Measurements from ENCODE around the gene OCA2.

Gene OCA2

DNA sequence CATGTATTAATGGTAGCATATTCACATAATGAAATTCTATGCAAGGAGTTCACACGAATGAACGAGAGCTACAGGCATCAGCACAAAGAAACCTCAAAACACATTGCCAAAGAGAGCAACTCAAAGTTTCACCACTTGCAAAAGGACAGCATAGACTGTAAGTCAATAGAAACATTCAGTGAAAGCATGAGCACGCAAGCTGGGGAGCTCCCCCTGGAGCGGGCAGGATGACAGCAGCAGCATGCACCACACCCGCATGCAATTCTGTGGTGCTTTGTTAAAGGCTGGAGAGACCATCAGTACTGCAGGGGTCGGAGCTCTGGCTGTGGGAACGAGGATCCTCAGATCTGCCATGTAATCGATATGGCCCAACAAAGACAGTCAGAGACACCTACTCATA, 18.7 kb downstream of the OCA2 start:
- Histone ChIP-seq H3K27me3 (ENCODE audit: low read depth, low read length) (no peaks in the 10 kb centered on the region), H3K4me3 (ENCODE audit: low read length) (no peak overlapping the region), H3K36me3 (replicated peaks; ENCODE audit: low read depth, low read length) (no peaks in the 10 kb centered on the region), H2AFZ (ENCODE audit: low read depth, low read length) (no peak overlapping the region), H4K20me1 (ENCODE audit: insufficient read depth, low read length) (no peaks in the 10 kb centered on the region), H3K4me1 (ENCODE audit: low read length) (no peaks in the 10 kb centered on the region), H3K9ac (ENCODE audit: low read length) (no peak overlapping the region), H3K4me2 (ENCODE audit: low read length) (no peak overlapping the region), H3K9me3 (ENCODE audit: insufficient read depth, low read length) (no peaks in the 10 kb centered on the region), H3K79me2 (ENCODE audit: low read length) (no peaks in the 10 kb centered on the region), H3K27ac (ENCODE audit: low read length) (no peak overlapping the region)
- TF ChIP-seq EZH2phosphoT487 (IDR thresholded peaks at IDR 0.05; ENCODE audit: low read depth) = no peak
- TF ChIP-seq, protein P1, sequence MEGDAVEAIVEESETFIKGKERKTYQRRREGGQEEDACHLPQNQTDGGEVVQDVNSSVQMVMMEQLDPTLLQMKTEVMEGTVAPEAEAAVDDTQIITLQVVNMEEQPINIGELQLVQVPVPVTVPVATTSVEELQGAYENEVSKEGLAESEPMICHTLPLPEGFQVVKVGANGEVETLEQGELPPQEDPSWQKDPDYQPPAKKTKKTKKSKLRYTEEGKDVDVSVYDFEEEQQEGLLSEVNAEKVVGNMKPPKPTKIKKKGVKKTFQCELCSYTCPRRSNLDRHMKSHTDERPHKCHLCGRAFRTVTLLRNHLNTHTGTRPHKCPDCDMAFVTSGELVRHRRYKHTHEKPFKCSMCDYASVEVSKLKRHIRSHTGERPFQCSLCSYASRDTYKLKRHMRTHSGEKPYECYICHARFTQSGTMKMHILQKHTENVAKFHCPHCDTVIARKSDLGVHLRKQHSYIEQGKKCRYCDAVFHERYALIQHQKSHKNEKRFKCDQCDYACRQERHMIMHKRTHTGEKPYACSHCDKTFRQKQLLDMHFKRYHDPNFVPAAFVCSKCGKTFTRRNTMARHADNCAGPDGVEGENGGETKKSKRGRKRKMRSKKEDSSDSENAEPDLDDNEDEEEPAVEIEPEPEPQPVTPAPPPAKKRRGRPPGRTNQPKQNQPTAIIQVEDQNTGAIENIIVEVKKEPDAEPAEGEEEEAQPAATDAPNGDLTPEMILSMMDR (IDR thresholded peaks at IDR 0.05; ENCODE audit: low read depth, low read length) = no peak

DNA sequence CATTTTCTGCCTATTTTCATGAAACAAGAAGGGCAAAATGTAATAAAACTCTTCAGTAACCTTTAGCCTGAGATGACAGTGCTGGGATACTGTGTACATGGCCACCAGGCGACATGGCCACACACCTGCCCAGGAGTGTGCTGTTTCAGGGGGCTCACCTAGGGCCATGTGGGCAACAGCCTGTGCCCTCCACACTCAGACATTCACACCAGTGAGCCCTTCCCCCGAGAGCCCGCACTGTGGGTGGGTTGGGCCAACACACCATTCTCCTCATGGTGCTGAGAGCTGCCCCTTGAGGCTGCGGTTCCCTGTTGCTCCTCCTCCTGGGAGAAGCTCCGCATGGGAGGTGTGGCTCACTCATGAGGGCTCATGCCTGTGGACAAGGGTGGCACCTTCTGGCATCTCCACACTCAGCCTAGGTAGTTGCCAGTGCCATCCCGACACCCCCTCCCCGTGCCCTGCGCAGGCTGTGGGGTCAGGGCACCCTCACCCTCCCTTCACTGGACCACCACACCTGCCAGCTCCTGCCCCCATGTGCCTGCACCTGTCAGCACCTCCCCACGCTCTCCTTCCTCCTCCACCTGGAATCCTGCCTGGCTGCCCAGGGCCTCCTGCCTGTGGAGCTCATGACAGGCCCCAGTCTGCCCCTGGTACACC, 19.7 kb downstream of the OCA2 start:
- Histone ChIP-seq H3K4me3 (ENCODE audit: low read length) (no peak overlapping the region), H3K9ac (ENCODE audit: low read length) (no peak overlapping the region), H3K79me2 (ENCODE audit: low read length) (no peaks in the 10 kb centered on the region), H3K27me3 (ENCODE audit: low read depth, low read length) (no peaks in the 10 kb centered on the region), H3K9me3 (ENCODE audit: insufficient read depth, low read length) (no peaks in the 10 kb centered on the region), H3K4me2 (ENCODE audit: low read length) (no peak overlapping the region), H3K4me1 (ENCODE audit: low read length) (no peaks in the 10 kb centered on the region), H3K36me3 (replicated peaks; ENCODE audit: low read depth, low read length) (no peaks in the 10 kb centered on the region), H4K20me1 (ENCODE audit: insufficient read depth, low read length) (no peaks in the 10 kb centered on the region), H3K27ac (ENCODE audit: low read length) (no peak overlapping the region), H2AFZ (ENCODE audit: low read depth, low read length) (no peak overlapping the region)
- TF ChIP-seq, protein P1 (IDR thresholded peaks at IDR 0.05; ENCODE audit: low read depth, low read length) = no peak
- no peak for TF ChIP-seq EZH2phosphoT487 (IDR thresholded peaks at IDR 0.05; ENCODE audit: low read depth)

DNA sequence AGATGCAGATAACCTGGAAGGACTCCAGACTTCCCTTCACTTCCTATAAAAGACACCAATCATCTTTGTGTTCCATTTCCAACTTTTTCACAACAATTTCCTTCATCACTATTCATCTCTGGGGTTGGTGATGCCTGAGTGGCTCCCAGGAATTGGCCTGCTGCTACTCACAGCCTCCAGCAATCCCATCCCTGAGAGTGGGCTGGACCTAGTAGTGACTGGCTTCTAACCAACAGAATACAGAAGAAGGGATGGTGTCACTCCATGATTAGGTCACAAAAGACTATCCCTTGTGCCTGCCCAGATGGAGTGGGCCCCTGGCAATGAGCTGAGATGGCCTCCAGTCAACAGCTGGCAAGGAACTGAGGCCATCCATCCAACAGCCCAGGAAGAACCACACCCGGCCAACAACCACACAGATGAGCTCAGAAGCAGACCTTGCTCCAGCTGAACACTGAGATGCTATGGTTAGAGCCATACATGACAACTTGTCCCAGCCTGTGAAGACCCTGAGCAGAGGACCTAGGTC, 20.9 kb downstream of the OCA2 start:
- no peak for TF ChIP-seq EZH2phosphoT487 (IDR thresholded peaks at IDR 0.05; ENCODE audit: low read depth)
- TF ChIP-seq, protein P1 (IDR thresholded peaks at IDR 0.05; ENCODE audit: low read depth, low read length) = no peak
- Histone ChIP-seq H3K36me3 (replicated peaks; ENCODE audit: low read depth, low read length) (no peaks in the 10 kb centered on the region), H3K27ac (ENCODE audit: low read length) (no peak overlapping the region), H3K4me2 (ENCODE audit: low read length) (no peak overlapping the region), H4K20me1 (ENCODE audit: insufficient read depth, low read length) (no peaks in the 10 kb centered on the region), H3K4me1 (ENCODE audit: low read length) (no peaks in the 10 kb centered on the region), H3K27me3 (ENCODE audit: low read depth, low read length) (no peaks in the 10 kb centered on the region), H3K9ac (ENCODE audit: low read length) (no peak overlapping the region), H3K4me3 (ENCODE audit: low read length) (no peak overlapping the region), H3K9me3 (ENCODE audit: insufficient read depth, low read length) (no peaks in the 10 kb centered on the region), H2AFZ (ENCODE audit: low read depth, low read length) (no peak overlapping the region), H3K79me2 (ENCODE audit: low read length) (no peaks in the 10 kb centered on the region)

DNA sequence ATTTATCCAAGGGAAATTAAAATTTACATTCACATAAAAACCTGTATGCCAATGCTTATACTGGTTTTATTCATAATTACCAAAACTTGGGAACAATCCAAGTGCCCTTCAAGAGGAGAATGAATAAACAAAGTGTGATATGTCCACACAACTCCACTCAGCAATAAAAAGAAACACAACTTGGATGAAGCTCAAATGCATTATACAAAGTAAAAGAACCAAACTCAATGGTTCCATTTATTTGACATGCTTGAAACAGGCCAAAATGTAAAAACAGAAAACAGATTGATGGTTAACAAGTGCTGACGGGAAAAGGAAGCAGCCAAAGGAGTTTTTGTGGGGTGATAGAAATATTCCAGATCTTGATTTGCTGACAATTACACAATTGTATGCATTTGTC, 23.5 kb downstream of the OCA2 start:
- Histone ChIP-seq H3K4me1 (ENCODE audit: low read length) (no peaks in the 10 kb centered on the region), H3K36me3 (replicated peaks; ENCODE audit: low read depth, low read length) (no peaks in the 10 kb centered on the region), H4K20me1 (ENCODE audit: insufficient read depth, low read length) (no peaks in the 10 kb centered on the region), H3K79me2 (ENCODE audit: low read length) (no peaks in the 10 kb centered on the region), H3K27ac (ENCODE audit: low read length) (no peak overlapping the region), H3K9me3 (ENCODE audit: insufficient read depth, low read length) (no peaks in the 10 kb centered on the region), H3K27me3 (ENCODE audit: low read depth, low read length) (no peaks in the 10 kb centered on the region), H3K4me3 (ENCODE audit: low read length) (no peak overlapping the region), H2AFZ (ENCODE audit: low read depth, low read length) (no peak overlapping the region), H3K4me2 (ENCODE audit: low read length) (no peak overlapping the region), H3K9ac (ENCODE audit: low read length) (no peak overlapping the region)
- TF ChIP-seq EZH2phosphoT487 (IDR thresholded peaks at IDR 0.05; ENCODE audit: low read depth) = no peak
- TF ChIP-seq, protein P1 (IDR thresholded peaks at IDR 0.05; ENCODE audit: low read depth, low read length) = no peak
